IgD-negative memory B cell (primary cell): ENCODE results near the gene C1GALT1. TPM values are rescaled to one million over a fixed set of nuclear protein-coding genes. Genes with fewer than 3 reads are reported as not detected.
A peak's percentile ranks its signal among the peaks of the same experiment; 100 is the strongest.
"Not testable (repeated sequence)": the region's sequence is repeated elsewhere in the genome, so short reads cannot be mapped to it uniquely, and the experiment has no call there.

Source experiments
- H3K27ac Mint-ChIP-seq, 3 donors: one replicate each; pipeline ENCODE4 v1.8.0; 2020 to 2022; ENCODE audit warnings: mild to moderate bottlenecking in 3 of 3, mixed read lengths in 3 of 3, moderate library complexity in 1 of 3
- H3K27me3 Mint-ChIP-seq: one replicate; pipeline ENCODE4 v1.8.0; 2021; ENCODE audit warnings: mixed read lengths
- H3K36me3 Mint-ChIP-seq: one replicate; pipeline ENCODE4 v1.8.0; 2020; ENCODE audit warnings: mild to moderate bottlenecking, mixed read lengths
- H3K4me1 Mint-ChIP-seq, 3 donors: one replicate each; pipeline ENCODE4 v1.8.0; 2020 to 2022; ENCODE audit warnings: mixed read lengths in 3 of 3, mild to moderate bottlenecking in 1 of 3
- H3K4me3 Mint-ChIP-seq, 4 donors: one replicate each; pipeline ENCODE4 v1.8.0; 2020 to 2022; ENCODE audit warnings: mild to moderate bottlenecking in 4 of 4, mixed read lengths in 4 of 4, moderate library complexity in 3 of 4
- H3K9me3 Mint-ChIP-seq, 3 donors: one replicate each; pipeline ENCODE4 v1.8.0; 2020 to 2021; ENCODE audit warnings: mixed read lengths in 3 of 3, mild to moderate bottlenecking in 1 of 3
- polyA plus RNA-seq: library from polyadenylated mRNA; unstranded; fragments of 300-500 nt; fragmentation: Illumina TruSeq; gene quantifications from one replicate; pipeline ENCODE4 v1.2.3, GENCODE V29; 2021

Gene C1GALT1
- polyA plus RNA-seq, 1 donor from 2014 or later: 69.5 TPM

DNA sequence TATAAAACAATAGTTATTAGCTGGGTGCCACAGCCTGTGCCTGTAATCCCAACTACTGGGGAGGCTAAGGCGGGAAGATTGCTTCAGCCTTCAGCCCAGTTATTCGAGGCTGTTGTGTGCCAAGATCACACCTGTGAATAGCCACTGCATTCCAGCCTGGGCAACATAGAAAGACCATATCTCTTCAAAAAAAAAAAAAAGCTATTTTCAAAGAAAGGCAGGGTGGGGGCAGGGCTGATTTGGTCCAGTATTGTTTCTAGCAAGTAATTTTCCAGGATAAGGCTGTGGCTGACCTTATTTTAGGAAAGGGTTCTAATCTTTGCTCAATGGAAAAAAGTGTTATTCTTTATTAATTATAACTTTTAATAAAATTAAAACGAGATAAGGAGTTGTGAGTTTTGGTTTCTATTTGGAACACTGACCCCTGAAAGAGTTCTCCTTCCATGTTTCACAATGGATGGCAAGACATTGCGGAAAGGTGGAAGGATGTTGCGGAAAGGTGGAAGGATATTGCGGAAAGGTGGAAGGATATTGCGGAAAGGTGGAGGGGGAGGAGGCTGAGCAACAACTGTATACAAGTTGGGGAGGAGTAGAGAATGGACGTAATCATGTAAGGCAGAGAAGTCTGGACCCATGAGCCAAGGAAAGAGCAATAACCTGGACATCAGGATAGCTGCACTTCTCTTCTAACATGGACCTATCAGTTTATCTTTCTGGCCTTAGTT is 1.5 kb upstream of the C1GALT1 start:
- Mint-ChIP-seq H3K4me1 (peaks cover 26 to 36% (median 33%) of the 10 kb centered on the region in 3 donors), H3K36me3 (peaks cover 2% of the 10 kb centered on the region), H3K9me3 (no peaks in the 10 kb centered on the region), H3K27me3 (no peaks in the 10 kb centered on the region), H3K27ac (peak overlapping the region; percentile 90 to 100 (median 97)), H3K4me3 (peak overlapping the region; percentile 2 to 99 (median 97))

DNA sequence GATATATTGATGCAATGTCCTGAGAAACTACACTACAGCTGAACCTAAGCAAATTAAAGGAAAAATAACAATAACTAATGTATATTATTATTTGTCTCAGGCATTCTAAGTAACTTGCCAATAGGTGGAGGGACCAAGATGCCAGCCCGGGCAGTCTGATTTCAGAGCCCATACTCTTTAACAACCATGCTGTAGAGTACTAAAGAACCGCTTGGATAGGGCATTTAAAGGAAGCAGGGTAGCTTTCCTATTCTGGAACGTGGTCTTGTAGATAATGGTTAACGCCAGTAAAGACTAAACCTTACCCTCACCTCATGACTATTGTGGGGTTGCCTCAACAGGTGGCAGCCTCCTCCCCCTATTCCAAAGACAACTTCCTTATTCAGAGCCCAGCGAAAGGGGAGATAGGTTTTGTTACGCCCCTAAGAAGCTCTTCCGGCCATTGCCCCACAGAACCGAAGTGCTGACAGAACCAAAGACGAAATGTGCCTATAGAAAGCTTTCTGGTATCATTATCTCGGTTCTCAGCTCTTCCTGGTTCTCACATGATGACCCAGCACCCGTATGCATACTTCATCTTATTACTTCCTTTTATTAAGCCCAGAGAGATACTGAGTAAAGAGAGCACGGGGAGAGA is 707 bp upstream of the C1GALT1 start:
- peaks cover 2% of the 10 kb centered on the region for H3K36me3 Mint-ChIP-seq
- no peaks in the 10 kb centered on the region for H3K27me3 Mint-ChIP-seq
- H3K9me3 Mint-ChIP-seq: no peaks in the 10 kb centered on the region
- H3K27ac Mint-ChIP-seq: peak overlapping the region; percentile 90 to 100 (median 97)
- H3K4me1 Mint-ChIP-seq: peaks cover 18 to 31% (median 26%) of the 10 kb centered on the region in 3 donors
- peak overlapping the region; percentile 94 to 99 (median 97) for H3K4me3 Mint-ChIP-seq

DNA sequence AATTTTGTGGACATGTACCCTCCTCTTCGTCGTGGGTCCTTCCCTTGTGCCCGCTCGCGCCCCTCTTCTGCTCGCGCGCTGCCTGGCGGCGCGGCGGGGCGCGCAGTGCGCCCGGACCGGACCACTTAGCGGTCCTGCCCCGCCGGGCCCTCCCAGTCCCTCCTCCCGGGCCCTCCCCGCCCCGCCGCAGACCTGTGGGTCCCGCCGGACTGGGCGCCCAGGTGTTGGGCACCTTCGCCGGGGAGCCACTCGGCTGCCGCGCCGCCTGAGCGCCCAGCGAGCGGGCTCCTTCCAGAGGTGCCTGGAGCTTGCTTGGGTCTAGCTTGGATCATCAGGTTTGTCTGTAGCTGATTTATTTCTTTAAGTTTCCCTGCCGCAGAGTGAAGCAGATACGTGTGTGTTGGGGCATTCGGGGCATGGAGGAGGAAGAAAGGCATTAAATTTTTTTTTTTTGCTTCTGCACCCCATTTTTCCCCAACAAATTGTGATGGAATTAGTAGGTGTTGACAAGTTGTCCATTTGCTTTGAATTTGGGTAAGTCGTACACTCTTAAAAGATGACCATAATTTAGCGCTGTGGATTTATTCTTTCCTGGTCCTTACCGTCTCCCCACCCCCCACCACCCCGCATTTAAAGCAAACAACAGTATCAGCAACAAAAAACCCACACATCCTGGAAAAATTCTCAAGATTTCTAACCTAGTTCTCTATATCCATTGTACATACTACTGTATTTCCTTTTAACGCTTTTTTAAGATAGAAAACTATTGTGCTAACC is 905 bp downstream of the C1GALT1 start:
- no peaks in the 10 kb centered on the region for H3K27me3 Mint-ChIP-seq
- peak overlapping the region; percentile 88 to 90 (median 89) for H3K27ac Mint-ChIP-seq
- no peaks in the 10 kb centered on the region for H3K9me3 Mint-ChIP-seq
- peak overlapping the region; percentile 94 to 99 (median 97) for H3K4me3 Mint-ChIP-seq
- H3K36me3 Mint-ChIP-seq: no peaks in the 10 kb centered on the region
- peaks cover 10 to 22% (median 20%) of the 10 kb centered on the region in 3 donors for H3K4me1 Mint-ChIP-seq

DNA sequence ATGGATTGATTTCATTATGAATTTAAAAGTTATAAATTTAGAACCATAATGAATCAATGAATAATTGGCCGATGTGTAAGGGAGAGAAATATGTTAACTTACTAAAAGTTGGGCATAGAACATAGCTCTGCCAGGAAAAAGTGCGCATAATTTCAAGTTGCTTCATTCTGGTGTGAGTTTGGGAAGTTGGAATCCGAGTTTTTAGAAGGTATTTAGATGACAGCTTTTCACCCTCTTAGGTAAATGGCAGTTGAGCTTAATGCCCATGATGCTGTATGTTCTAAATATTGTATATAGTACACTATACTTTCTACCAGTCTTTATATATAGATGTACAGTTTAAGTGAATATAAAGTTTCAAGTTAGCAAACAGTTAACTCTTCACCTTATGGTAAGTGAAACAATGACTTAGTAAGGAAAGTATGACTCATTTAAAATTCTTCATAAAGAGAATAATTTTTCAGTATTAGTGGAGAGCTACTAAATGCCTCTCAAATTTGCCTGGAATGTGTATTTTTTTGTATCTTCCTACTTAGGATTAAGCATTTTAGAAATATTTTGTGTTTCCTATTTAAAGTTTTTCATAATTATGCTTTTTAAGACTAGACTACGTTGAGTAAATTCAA is 1.6 kb downstream of the C1GALT1 start:
- peaks cover 10 to 25% (median 23%) of the 10 kb centered on the region in 3 donors for H3K4me1 Mint-ChIP-seq
- H3K27ac Mint-ChIP-seq: peak overlapping the region in 2 of 3 donors; percentile 88 to 90
- H3K9me3 Mint-ChIP-seq: no peaks in the 10 kb centered on the region
- H3K4me3 Mint-ChIP-seq: peak overlapping the region; percentile 94 to 99 (median 96)
- H3K27me3 Mint-ChIP-seq: no peaks in the 10 kb centered on the region
- H3K36me3 Mint-ChIP-seq: no peaks in the 10 kb centered on the region

DNA sequence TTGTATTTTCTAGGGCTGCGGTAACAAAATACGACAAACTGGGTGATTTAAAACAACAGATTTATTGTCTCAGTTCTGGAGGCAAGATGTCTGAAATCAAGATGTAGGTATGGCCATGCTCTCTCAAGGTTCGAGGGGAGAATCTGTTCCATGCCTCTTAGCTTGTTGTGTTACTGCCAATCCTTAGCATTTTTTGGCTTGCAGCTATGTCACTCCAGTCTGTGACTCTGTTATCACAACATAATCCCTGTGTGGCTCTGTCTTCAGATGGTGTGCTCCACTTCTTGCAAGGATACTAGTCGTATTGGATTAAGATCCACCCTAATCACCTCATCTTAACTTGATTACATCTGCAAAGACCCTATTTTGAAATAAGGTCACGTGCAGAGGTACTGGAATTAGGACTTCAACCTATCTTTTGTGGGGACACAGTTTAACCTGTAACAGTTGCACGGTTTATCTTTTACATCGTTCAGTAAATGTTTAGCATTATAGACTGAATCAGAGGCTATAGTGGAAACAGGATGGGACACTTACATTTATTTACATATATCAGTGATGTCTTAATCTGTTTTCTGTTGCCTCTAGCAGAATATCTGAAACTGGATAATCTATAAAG is 3.1 kb downstream of the C1GALT1 start:
- Mint-ChIP-seq H3K4me1 (peaks cover 18 to 32% (median 25%) of the 10 kb centered on the region in 3 donors), H3K27ac (no peak overlapping the region), H3K9me3 (no peaks in the 10 kb centered on the region), H3K36me3 (no peaks in the 10 kb centered on the region), H3K4me3 (peak overlapping the region in 2 of 4 donors; percentile 14 to 95), H3K27me3 (no peaks in the 10 kb centered on the region)

DNA sequence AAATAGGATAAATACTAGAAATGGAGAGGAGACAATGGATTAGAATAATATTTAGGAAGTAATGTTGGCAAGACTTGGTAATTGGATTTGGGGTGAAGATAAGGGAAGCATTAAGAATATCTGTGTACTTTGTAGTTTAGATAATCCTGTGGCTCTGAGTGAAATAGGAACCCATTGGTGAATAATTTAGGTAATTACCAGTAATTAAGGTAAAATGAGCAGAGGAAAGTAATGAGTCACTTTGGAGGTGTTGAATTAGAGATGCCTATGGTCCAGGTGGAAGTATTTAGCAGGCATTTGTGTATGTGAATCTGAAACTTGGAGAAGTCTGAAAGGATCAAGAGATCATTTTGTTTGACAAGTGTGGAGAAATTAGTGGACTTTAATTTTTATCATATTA is 5.7 kb downstream of the C1GALT1 start:
- H3K4me1 Mint-ChIP-seq: peaks cover 25 to 40% (median 30%) of the 10 kb centered on the region in 3 donors
- H3K9me3 Mint-ChIP-seq: peaks cover 0 to 3% (median 0%) of the 10 kb centered on the region in 3 donors
- no peaks in the 10 kb centered on the region for H3K27me3 Mint-ChIP-seq
- no peak overlapping the region for H3K27ac Mint-ChIP-seq
- H3K4me3 Mint-ChIP-seq: no peak overlapping the region
- peaks cover 8% of the 10 kb centered on the region for H3K36me3 Mint-ChIP-seq

DNA sequence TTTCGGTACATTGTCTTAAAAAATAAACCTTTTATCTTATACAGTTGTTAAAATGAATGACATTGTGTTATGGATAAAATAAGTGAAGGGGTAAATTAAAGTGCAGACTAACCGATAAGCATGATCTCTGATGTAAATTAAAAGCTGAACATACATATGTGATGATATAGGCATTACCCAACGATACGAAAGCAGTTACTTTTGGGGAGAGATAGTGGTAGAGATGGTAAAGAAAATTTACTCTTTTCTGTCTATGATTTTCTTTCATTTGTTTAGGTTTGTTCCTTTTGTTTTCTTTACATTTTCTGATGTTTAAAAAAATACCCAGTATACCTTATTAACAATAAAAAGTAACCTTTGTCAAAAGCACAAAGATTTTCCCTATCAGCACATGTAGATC is 6.4 kb downstream of the C1GALT1 start:
- Mint-ChIP-seq H3K27me3 (no peaks in the 10 kb centered on the region), H3K9me3 (peaks cover 0 to 3% (median 0%) of the 10 kb centered on the region in 3 donors), H3K4me1 (peaks cover 31 to 45% (median 31%) of the 10 kb centered on the region in 3 donors), H3K4me3 (peak overlapping the region in 1 of 4 donors; percentile 44), H3K27ac (no peak overlapping the region), H3K36me3 (peaks cover 8% of the 10 kb centered on the region)

DNA sequence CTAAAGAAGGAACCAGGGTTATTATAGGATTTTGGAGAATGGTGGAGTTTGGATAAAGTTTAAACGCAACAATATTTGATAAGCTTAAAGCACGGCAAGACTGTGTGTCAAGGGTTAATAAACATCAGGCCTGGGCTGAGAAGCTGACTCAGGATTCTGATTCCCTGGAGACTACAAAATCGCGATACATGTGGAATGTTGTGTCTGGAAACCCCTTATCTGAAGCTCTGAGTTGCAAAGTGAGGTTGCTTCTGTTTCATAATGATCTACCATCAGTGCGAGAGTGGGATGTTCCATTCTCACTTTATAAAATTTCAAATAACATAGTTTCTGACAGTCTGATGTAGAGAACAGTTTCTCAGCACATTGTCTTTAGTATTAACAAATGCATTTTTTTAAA is 7.8 kb downstream of the C1GALT1 start:
- Mint-ChIP-seq H3K4me3 (peak overlapping the region in 1 of 4 donors; percentile 29), H3K27ac (no peak overlapping the region), H3K27me3 (no peaks in the 10 kb centered on the region), H3K9me3 (peaks cover 0 to 3% (median 0%) of the 10 kb centered on the region in 3 donors), H3K4me1 (peaks cover 35 to 49% (median 40%) of the 10 kb centered on the region in 3 donors), H3K36me3 (peaks cover 8% of the 10 kb centered on the region)

DNA sequence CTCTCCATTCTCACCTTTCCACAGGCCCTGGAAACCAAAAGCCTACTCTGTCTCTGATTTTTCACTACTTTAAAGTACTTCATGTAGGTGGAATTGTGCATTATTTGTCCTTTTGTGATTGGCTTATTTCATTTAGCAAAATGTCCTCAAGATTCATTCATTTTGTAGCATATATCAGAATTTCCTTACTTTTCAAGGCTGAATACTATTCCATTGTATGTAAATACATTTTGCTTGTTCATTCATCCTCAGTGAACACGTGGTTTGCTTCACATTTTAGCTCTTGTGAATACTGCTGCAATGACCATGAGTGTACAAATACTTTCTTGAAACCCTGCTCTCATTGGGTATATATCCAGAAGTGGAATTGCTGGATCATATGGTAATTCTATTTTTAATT is 8.8 kb downstream of the C1GALT1 start:
- Mint-ChIP-seq H3K9me3 (peaks cover 0 to 3% (median 0%) of the 10 kb centered on the region in 3 donors), H3K36me3 (peaks cover 8% of the 10 kb centered on the region), H3K4me1 (peaks cover 39 to 48% (median 45%) of the 10 kb centered on the region in 3 donors), H3K27ac (no peak overlapping the region), H3K27me3 (no peaks in the 10 kb centered on the region), H3K4me3 (no peak overlapping the region)

DNA sequence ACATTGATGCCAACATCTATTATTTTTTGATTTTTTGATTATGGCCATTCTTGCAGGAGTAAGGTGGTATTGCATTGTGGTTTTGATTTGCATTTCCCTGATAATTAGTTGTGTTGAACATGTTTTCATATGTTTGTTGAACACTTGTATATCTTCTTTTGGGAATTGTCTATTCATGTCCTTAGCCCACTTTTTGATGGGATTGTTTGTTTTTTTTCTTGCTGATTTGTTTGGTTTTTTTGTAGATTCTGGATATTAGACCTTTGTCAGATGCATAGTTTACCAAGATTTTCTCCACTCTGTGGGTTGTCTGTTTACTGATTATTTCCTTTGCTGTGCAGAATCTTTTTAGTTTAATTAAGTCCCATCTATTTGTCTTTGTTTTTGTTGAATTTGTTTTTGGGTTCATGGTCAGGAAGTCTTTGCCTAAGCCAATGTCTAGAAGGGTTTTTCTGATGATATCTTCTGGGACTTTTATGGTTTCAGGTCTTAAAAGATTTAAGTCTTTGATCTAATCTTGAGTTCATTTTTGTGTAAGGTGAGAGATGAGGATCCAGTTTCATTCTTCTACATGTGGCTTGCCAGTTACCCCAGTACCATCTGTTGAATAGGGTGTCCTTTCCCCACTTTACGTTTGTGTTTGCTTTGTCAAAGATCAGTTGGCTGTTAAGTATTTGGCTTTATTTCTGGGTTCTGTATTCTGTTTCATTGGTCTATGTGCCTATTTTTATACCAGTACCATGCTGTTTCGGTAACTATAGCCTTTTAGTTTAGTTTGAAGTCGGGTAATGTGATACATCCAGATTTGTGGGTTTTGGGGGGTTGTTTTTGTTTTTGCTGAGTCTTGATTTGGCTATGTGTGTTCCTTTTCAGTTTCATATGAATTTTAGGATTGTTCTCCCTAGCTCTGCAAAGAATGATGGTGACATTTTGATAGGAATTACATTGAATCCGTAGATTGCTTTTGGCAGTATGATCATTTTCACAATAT is 10.7 kb downstream of the C1GALT1 start:
- Mint-ChIP-seq H3K27ac (peak overlapping the region; percentile 3 to 71 (median 37)), H3K4me3 (peak overlapping the region in 3 of 4 donors; percentile 13 to 72 (median 47)), H3K4me1 (peaks cover 46 to 59% (median 57%) of the 10 kb centered on the region in 3 donors)
- not testable (repeated sequence) for H3K36me3 Mint-ChIP-seq, H3K27me3 Mint-ChIP-seq, H3K9me3 Mint-ChIP-seq

DNA sequence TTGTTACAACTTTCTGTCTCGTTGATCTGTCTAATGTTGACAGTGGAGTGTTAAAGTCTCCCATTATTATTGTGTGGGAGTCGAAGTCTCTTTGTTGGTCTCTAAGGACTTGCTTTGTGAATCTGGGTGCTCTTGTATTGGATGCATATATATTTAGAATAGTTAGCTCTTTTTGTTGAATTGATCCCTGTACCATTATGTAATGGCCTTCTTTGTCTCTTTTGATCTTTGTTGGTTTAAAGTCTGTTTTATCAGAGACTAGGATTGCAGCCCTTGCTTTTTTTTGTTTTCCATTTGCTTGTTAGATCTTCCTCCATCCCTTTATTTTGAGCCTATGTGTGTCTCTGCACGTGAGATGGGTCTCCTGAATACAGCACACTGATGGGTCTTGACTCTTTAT is 17.2 kb downstream of the C1GALT1 start:
- H3K4me3 Mint-ChIP-seq: peak overlapping the region in 1 of 4 donors; percentile 49

DNA sequence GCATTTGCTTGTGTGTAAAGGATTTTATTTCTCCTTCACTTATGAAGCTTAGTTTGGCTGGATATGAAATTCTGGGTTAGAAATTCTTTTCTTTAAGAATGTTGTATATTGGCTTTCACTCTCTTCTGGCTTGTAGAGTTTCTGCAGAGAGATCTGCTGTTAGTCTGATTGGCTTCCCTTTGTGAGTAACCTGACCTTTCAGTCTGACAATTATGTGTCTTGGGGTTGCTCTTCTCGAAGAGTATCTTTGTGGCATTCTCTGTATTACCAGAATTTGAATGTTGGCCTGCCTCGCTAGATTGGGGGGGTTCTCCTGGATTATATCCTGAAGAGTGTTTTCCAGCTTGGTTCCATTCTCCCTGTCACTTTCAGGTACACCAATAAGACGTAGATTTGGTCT is 17.9 kb downstream of the C1GALT1 start:
- not testable (repeated sequence) for H3K4me3 Mint-ChIP-seq, H3K27me3 Mint-ChIP-seq, H3K36me3 Mint-ChIP-seq, H3K9me3 Mint-ChIP-seq
- Mint-ChIP-seq H3K4me1 (peaks cover 64 to 77% (median 77%) of the 10 kb centered on the region in 3 donors), H3K27ac (peak overlapping the region in 2 of 3 donors; percentile 43 to 90)

More for the DNA sequence above, 17.2 kb downstream of the C1GALT1 start:
- not testable (repeated sequence) for H3K36me3 Mint-ChIP-seq, H3K27ac Mint-ChIP-seq, H3K9me3 Mint-ChIP-seq, H3K27me3 Mint-ChIP-seq
- H3K4me1 Mint-ChIP-seq: peaks cover 69 to 79% (median 78%) of the 10 kb centered on the region in 3 donors
